Activated T-cell treated with anti-CD3 and anti-CD28 coated beads for 1 hour (primary cell): ENCODE results near the gene ASAP2.
"Not testable (repeated sequence)": the region's sequence is repeated elsewhere in the genome, so short reads cannot be mapped to it uniquely, and the experiment has no call there.

Experiments used
- DNase-seq: peaks from one replicate; pipeline ENCODE4 v3.0.0-alpha.2; 2020; ENCODE audit warnings: low read depth

Gene ASAP2

GRCh38 chr2:9251154-9252001, 44.8 kb downstream of the ASAP2 start:
- no peak for DNase-seq

- DNase-seq, result no peak
These were observed 45.4 kb downstream of the ASAP2 start for GRCh38 chr2:9252002-9252357.

- no peak for DNase-seq
These were observed 48.8 kb downstream of the ASAP2 start for GRCh38 chr2:9255416-9255815.

GRCh38 chr2:9256147-9256546, 49.5 kb downstream of the ASAP2 start:
- no peak for DNase-seq

- DNase-seq, result no peak
These were observed 50.0 kb downstream of the ASAP2 start for GRCh38 chr2:9256570-9257043.

GRCh38 chr2:9258501-9258900, 51.9 kb downstream of the ASAP2 start:
- no peak for DNase-seq

- DNase-seq, result no peak
These were observed 52.4 kb downstream of the ASAP2 start for GRCh38 chr2:9258953-9259399.

- no peak for DNase-seq
These were observed 53.9 kb downstream of the ASAP2 start for GRCh38 chr2:9260464-9260918.

GRCh38 chr2:9261231-9261883, 54.7 kb downstream of the ASAP2 start:
- DNase-seq, result no peak

- no peak for DNase-seq
These were observed 56.1 kb downstream of the ASAP2 start for GRCh38 chr2:9262671-9263171.

- DNase-seq, result no peak
These were observed 56.8 kb downstream of the ASAP2 start for GRCh38 chr2:9263428-9263827.

GRCh38 chr2:9264301-9264700, 57.7 kb downstream of the ASAP2 start:
- DNase-seq, result no peak

GRCh38 chr2:9266711-9267110, 60.1 kb downstream of the ASAP2 start:
- DNase-seq, result no peak

GRCh38 chr2:9267286-9267685, 60.7 kb downstream of the ASAP2 start:
- not testable (repeated sequence) for DNase-seq

GRCh38 chr2:9268301-9269080, 61.9 kb downstream of the ASAP2 start:
- no peak for DNase-seq

GRCh38 chr2:9269295-9269694, 62.7 kb downstream of the ASAP2 start:
- DNase-seq, result no peak

- DNase-seq, result no peak
These were observed 63.2 kb downstream of the ASAP2 start for GRCh38 chr2:9269695-9270360.

- DNase-seq, result no peak
These were observed 64.5 kb downstream of the ASAP2 start for GRCh38 chr2:9271091-9271490.

GRCh38 chr2:9271691-9272090, 65.1 kb downstream of the ASAP2 start:
- DNase-seq, result no peak

- no peak for DNase-seq
These were observed 67.0 kb downstream of the ASAP2 start for GRCh38 chr2:9273486-9274130.

- no peak for DNase-seq
These were observed 68.2 kb downstream of the ASAP2 start for GRCh38 chr2:9274701-9275343.
